Trophoblast cell (in vitro differentiated cells and primary cell): Measurements from ENCODE around the gene RNF123.

Experiments
- DNase-seq, 2 donors: peaks; one replicate each; pipeline ENCODE4 v3.0.0-alpha.2; 2016
- H2AFZ ChIP-seq: 2 replicates; pipeline ENCODE4 v1.6.1; 2013; ENCODE audit warnings: low read length, moderate library complexity, mild to moderate bottlenecking; ENCODE audit not compliant: insufficient read depth, poor library complexity
- H2AK5ac ChIP-seq: 2 replicates; pipeline ENCODE4 v1.6.1; 2013; ENCODE audit warnings: mild to moderate bottlenecking, low read length
- H2BK120ac ChIP-seq: 2 replicates; pipeline ENCODE4 v1.6.1; 2013; ENCODE audit warnings: low read length, mild to moderate bottlenecking, moderate library complexity; ENCODE audit not compliant: insufficient read depth, poor library complexity
- H2BK12ac ChIP-seq: 2 replicates; pipeline ENCODE4 v1.6.1; 2013; ENCODE audit warnings: mild to moderate bottlenecking, low read length, moderate library complexity
- H2BK5ac ChIP-seq: 2 replicates; pipeline ENCODE4 v1.6.1; 2013; ENCODE audit warnings: low read length, low read depth, moderate library complexity, mild to moderate bottlenecking; ENCODE audit not compliant: poor library complexity
- H3K14ac ChIP-seq: 2 replicates; pipeline ENCODE4 v1.6.1; 2013; ENCODE audit warnings: mild to moderate bottlenecking, low read length
- H3K18ac ChIP-seq: 2 replicates; pipeline ENCODE4 v1.6.1; 2013; ENCODE audit warnings: mild to moderate bottlenecking, low read length
- H3K23ac ChIP-seq: 2 replicates; pipeline ENCODE4 v1.6.1; 2013; ENCODE audit warnings: low read length
- H3K27ac ChIP-seq: 2 replicates; pipeline ENCODE4 v1.5.1; 2013; ENCODE audit warnings: low read depth, mild to moderate bottlenecking, inconsistent platforms, low read length, moderate library complexity
- H3K27me3 ChIP-seq: 2 replicates; pipeline ENCODE4 v1.6.1; 2013; ENCODE audit warnings: inconsistent platforms, mild to moderate bottlenecking, low read length, moderate library complexity; ENCODE audit not compliant: insufficient read depth
- H3K36me3 ChIP-seq, 2 experiments: 1 replicate in 1 of 2; 2 replicates in 1 of 2; pipeline ENCODE4 v1.6.1; 2013; ENCODE audit warnings: low read length in 2 of 2, mild to moderate bottlenecking in 2 of 2, moderate library complexity in 1 of 2; ENCODE audit not compliant: insufficient read depth in 2 of 2, control insufficient read depth in 1 of 2
- H3K4ac ChIP-seq: 2 replicates; pipeline ENCODE4 v1.6.1; 2013; ENCODE audit warnings: low read depth, mild to moderate bottlenecking, low read length, moderate library complexity
- H3K4me1 ChIP-seq, 2 experiments: 1 replicate in 1 of 2; 2 replicates in 1 of 2; pipeline ENCODE4 v1.6.1; 2013; ENCODE audit warnings: low read length in 2 of 2, mild to moderate bottlenecking in 2 of 2, moderate library complexity in 1 of 2; ENCODE audit not compliant: insufficient read depth in 2 of 2, control insufficient read depth in 1 of 2
- H3K4me2 ChIP-seq: 2 replicates; pipeline ENCODE4 v1.6.1; 2013; ENCODE audit warnings: inconsistent platforms, mild to moderate bottlenecking, low read length, moderate library complexity
- H3K4me3 ChIP-seq: 2 replicates; pipeline ENCODE4 v1.5.1; 2013; ENCODE audit warnings: mild to moderate bottlenecking, low read depth, low read length, inconsistent platforms
- H3K79me1 ChIP-seq: one replicate; pipeline ENCODE4 v1.6.1; 2013; ENCODE audit warnings: low read length
- H3K79me2 ChIP-seq: 2 replicates; pipeline ENCODE4 v1.6.1; 2013; ENCODE audit warnings: low read length, mild to moderate bottlenecking; ENCODE audit not compliant: control insufficient read depth, insufficient read depth, poor library complexity
- H3K9ac ChIP-seq: 2 replicates; pipeline ENCODE4 v1.6.1; 2013; ENCODE audit warnings: mild to moderate bottlenecking, low read length
- H3K9me3 ChIP-seq: 2 replicates; pipeline ENCODE4 v1.6.1; 2013; ENCODE audit warnings: low read depth, mild to moderate bottlenecking, control low read depth, inconsistent platforms, low read length; ENCODE audit not compliant: insufficient read depth
- H4K12ac ChIP-seq: 2 replicates; pipeline ENCODE4 v1.6.1; 2013; ENCODE audit warnings: low read depth, mild to moderate bottlenecking, low read length, moderate library complexity
- H4K8ac ChIP-seq: 2 replicates; pipeline ENCODE4 v1.6.1; 2013; ENCODE audit warnings: low read depth, mild to moderate bottlenecking, low read length, moderate library complexity
- H4K91ac ChIP-seq: one replicate; pipeline ENCODE4 v1.6.1; 2013; ENCODE audit warnings: low read depth, mild to moderate bottlenecking, low read length, moderate library complexity
- WGBS: extraction: QIAGEN DNeasy Blood & Tissue Kit; methylation state at CpG from one replicate; pipeline ENCODE4 v1.1.7; 2013; ENCODE audit warnings: missing lambda C conversion rate; ENCODE audit not compliant: insufficient read length, insufficient coverage; ENCODE audit errors: extremely low coverage; 5-methylcytosine and 5-hydroxymethylcytosine counted together

Gene RNF123

DNA sequence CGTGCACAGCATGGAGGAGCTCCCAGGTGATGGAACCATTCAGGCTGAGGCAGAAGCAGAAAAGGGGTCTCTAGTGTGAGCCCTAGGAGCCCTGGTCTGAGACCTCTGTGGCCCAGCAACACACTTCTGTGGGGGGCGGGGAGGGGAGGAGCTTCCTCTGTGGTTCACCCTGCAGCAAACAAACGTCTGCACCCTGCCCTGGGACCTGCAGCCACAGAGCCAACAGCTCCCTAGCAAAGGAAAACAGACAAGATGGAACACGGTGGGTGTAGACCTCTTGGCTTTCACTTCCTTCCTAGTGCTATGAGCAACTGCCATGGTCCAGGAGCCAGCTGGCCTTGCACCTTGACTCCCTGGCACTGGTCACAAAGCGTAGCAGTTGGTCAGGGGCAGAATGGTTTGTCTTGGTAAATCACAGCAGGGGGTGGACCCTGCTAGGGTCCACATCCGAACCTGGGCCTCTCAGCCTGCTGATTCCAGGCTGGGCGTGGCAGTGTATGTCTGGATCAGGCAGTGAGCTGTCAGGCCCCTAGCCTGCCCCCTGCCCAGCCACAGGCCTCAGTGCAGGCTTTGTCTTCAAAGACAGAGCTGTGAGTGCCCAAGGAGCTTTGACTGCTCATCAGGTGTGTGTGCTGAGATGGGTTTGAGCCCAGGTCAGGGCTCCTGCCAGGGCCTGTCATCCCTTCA lies 23.4 kb downstream of the RNF123 start:
- H2AK5ac ChIP-seq = no peak overlapping the region
- no peak overlapping the region for H3K4ac ChIP-seq
- H2AFZ ChIP-seq = no peak overlapping the region
- H2BK120ac ChIP-seq = no peak overlapping the region
- peaks cover 0 to 3% of the 10 kb centered on the region in 2 experiments for H3K4me1 ChIP-seq
- no CpG with 5 or more reads among the region's 7 CpGs for WGBS
- no peak overlapping the region for H3K9ac ChIP-seq
- H4K12ac ChIP-seq = no peak overlapping the region
- no peaks in the 10 kb centered on the region for H3K27me3 ChIP-seq
- no peak overlapping the region for H2BK12ac ChIP-seq
- no peaks in the 10 kb centered on the region for H3K79me1 ChIP-seq
- no peaks in the 10 kb centered on the region for H3K79me2 ChIP-seq
- no peak overlapping the region for H4K8ac ChIP-seq
- H3K27ac ChIP-seq = no peak overlapping the region
- no peak overlapping the region for H3K4me3 ChIP-seq
- H3K23ac ChIP-seq = no peak overlapping the region
- no peak overlapping the region for H4K91ac ChIP-seq
- no peak overlapping the region for H2BK5ac ChIP-seq
- peaks cover 2% of the 10 kb centered on the region for H3K9me3 ChIP-seq
- H3K14ac ChIP-seq = no peak overlapping the region
- no peak overlapping the region for H3K4me2 ChIP-seq
- no peak for DNase-seq
- no peak overlapping the region for H3K18ac ChIP-seq
- H3K36me3 ChIP-seq = peaks cover 10 to 20% of the 10 kb centered on the region in 2 experiments

DNA sequence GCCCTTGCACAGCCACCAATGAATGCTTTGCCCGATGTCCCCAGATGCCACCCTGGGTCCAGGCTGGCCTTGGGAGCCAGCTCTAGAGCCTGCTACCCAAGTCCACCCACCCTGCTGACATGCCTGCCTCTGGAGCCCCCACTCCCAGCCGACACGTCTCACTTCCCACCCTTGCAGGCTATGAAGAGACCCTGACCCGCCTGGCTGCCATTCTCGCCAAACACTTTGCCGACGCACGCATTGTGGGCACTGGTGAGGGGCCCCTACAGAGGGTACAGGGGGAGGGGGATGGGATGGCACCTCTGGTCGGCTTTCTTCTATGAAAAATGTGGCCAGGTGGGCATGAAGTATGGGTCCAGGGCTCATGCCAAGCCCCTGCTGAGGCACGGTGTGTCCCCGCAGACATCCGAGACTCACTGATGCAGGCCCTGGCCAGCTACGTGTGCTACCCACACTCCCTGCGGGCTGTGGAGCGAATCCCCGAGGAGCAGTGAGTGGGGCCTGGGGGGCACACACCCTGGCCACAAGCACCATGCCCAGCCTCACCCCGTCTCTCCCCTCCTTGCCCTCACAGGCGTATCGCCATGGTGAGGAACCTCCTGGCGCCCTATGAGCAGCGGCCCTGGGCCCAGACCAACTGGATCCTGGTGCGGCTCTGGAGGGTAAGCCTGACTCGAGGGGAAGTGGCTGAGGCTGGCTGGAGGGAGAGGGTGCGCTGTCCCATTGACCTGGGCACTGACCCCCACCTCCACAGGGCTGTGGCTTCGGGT lies 24.2 kb downstream of the RNF123 start:
- Histone ChIP-seq H3K4me1 (peaks cover 0 to 3% of the 10 kb centered on the region in 2 experiments), H3K27me3 (no peaks in the 10 kb centered on the region), H3K27ac (no peak overlapping the region), H2AK5ac (no peak overlapping the region), H3K23ac (no peak overlapping the region), H2AFZ (no peak overlapping the region), H3K79me2 (no peaks in the 10 kb centered on the region), H2BK12ac (no peak overlapping the region), H3K9me3 (peaks cover 5% of the 10 kb centered on the region), H2BK5ac (no peak overlapping the region), H3K9ac (no peak overlapping the region), H3K4me2 (no peak overlapping the region), H4K8ac (no peak overlapping the region), H3K4ac (no peak overlapping the region), H3K14ac (no peak overlapping the region), H3K18ac (no peak overlapping the region), H2BK120ac (no peak overlapping the region), H3K36me3 (peaks cover 10 to 20% of the 10 kb centered on the region in 2 experiments), H3K79me1 (no peaks in the 10 kb centered on the region), H3K4me3 (no peak overlapping the region), H4K12ac (no peak overlapping the region), H4K91ac (no peak overlapping the region)
- no CpG with 5 or more reads among the region's 25 CpGs for WGBS
- DNase-seq = no peak

DNA sequence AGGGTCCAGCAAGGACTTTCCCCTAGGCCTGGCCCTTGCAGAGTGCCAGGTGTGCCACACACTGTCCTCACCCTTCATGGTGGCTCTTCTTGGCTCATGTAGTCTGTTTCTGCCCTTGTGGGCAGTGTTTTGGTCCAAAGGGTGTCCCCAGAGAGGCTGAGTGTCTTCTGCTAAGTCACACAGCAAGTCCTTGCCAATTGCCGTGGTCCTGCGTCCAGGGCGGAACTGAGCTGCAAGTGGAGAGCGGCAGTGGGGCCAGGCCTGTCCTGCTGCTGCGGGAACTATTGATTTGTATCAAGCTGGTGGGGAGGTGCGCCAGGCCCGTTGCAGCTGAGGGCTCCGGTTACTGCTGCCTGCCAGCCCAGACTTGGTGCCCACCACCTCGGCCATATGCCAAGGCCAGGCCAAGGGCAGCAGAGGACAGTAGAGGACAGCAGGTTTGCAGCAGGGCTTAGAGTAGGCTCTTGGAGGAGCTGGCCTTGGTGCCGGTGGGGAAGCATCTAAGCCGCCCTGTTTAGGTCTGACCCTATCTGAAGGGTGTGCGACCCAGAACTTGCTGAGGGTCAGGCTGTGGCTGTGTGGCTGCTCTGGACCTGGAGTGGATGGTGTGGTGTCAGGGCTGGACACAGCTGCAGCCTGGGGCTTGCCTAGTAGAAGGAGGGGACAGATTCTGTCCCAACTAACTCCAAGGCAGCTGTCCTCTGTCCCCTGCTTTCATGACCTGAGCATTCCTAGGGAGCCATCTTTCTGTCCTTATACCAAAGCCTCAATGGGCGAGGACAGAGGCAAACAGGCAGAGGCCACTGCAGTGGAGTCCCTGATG lies 25.6 kb downstream of the RNF123 start:
- no CpG with 5 or more reads among the region's 13 CpGs for WGBS
- H2AK5ac ChIP-seq = no peak overlapping the region
- H3K9me3 ChIP-seq = peaks cover 7% of the 10 kb centered on the region

DNA sequence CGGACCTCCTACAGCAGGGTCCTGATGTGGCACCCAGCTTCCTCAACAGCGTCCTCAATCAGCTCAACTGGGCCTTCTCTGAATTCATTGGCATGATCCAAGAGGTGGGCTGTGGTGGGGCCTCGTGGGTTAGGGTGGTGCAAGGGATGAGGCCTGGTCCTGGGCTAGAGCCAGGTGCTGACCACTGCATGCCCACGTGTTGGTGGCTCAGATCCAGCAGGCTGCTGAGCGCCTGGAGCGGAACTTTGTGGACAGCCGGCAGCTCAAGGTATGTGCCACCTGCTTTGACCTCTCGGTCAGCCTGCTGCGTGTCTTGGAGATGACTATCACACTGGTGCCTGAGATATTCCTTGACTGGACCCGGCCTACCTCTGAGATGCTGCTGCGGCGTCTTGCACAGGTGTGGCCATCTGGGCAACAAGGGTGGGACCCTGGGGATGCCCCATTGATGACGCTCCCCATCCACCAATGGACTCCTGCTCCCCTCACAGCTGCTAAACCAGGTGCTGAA lies 26.3 kb downstream of the RNF123 start:
- Histone ChIP-seq H3K79me1 (no peaks in the 10 kb centered on the region), H3K27ac (no peak overlapping the region), H3K27me3 (no peaks in the 10 kb centered on the region), H3K23ac (no peak overlapping the region), H3K36me3 (peaks cover 13 to 25% of the 10 kb centered on the region in 2 experiments), H2AFZ (no peak overlapping the region), H2BK5ac (no peak overlapping the region), H3K14ac (no peak overlapping the region), H3K79me2 (no peaks in the 10 kb centered on the region), H2BK12ac (no peak overlapping the region), H2AK5ac (no peak overlapping the region), H3K4ac (no peak overlapping the region), H2BK120ac (no peak overlapping the region), H3K4me2 (no peak overlapping the region), H3K9ac (no peak overlapping the region), H4K12ac (no peak overlapping the region), H3K18ac (no peak overlapping the region), H3K9me3 (peaks cover 7% of the 10 kb centered on the region), H3K4me1 (peaks cover 5 to 11% of the 10 kb centered on the region in 2 experiments), H4K8ac (no peak overlapping the region), H4K91ac (no peak overlapping the region), H3K4me3 (no peak overlapping the region)
- DNase-seq = peak; percentile 30 to 40
- WGBS = no CpG with 5 or more reads among the region's 13 CpGs

More for the DNA sequence above, 25.6 kb downstream of the RNF123 start:
- Histone ChIP-seq H3K4ac (no peak overlapping the region), H3K36me3 (peaks cover 10 to 20% of the 10 kb centered on the region in 2 experiments), H3K27me3 (no peaks in the 10 kb centered on the region), H2BK5ac (no peak overlapping the region), H4K8ac (no peak overlapping the region), H3K18ac (no peak overlapping the region), H3K4me2 (no peak overlapping the region), H3K23ac (no peak overlapping the region), H3K79me2 (no peaks in the 10 kb centered on the region), H2BK120ac (no peak overlapping the region), H3K27ac (no peak overlapping the region), H3K4me1 (peaks cover 5 to 11% of the 10 kb centered on the region in 2 experiments), H3K4me3 (no peak overlapping the region), H2BK12ac (no peak overlapping the region), H3K9ac (no peak overlapping the region), H4K91ac (no peak overlapping the region), H2AFZ (no peak overlapping the region), H3K79me1 (no peaks in the 10 kb centered on the region), H4K12ac (no peak overlapping the region), H3K14ac (no peak overlapping the region)
- DNase-seq = no peak
